Fibroblast of the conjunctiva (primary cell): Measurements from ENCODE around the gene CCNYL1.
"Not testable (repeated sequence)": the region's sequence is repeated elsewhere in the genome, so short reads cannot be mapped to it uniquely, and the experiment has no call there.

Experiments
- DNase-seq: peaks from one replicate; pipeline ENCODE4 v3.0.0-alpha.2; 2010; ENCODE audit warnings: low read depth

The CCNYL1 gene

GRCh38 chr2:207710814-207711740 lies at the start of gene CCNYL1:
CCNYL1 (plus strand) TSS chr2:207711640; CDS start chr2:207711897, 257 bp downstream.
- DNase-seq, result peak; percentile 100

GRCh38 chr2:207662203-207662602 lies 49.2 kb upstream of the CCNYL1 start:
- no peak for DNase-seq

DNA sequence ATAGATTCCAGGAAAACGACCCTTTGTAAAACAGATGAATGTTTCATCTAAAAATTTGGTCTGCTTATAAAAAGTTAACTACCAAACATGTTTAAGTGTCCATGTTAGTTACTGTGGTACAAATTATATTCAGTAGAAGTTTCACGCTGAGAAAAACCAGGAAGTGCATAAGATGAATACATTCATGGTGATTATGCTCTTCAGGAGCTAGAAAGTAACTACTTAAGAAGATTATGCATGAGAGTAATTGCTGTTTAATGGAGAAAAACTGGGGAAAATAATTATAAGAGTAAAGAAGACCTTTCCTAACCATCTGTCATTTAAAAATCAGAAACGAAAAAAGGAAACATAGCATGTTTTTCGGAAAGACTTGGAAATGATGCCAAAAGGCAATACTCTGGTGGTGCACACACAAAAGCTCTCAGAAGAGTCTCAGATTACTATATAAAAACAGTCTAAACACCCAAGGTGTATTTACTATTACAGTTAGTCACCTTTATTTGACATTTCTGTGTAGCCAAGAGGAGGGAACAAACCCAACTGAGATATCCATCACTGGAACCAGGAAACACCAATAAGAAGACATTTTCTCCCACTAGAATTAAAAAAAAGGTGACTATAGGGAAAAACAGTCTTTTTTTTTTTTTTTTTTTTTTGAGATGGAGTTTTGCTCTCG lies 47.4 kb upstream of the CCNYL1 start:
- no peak for DNase-seq

DNA sequence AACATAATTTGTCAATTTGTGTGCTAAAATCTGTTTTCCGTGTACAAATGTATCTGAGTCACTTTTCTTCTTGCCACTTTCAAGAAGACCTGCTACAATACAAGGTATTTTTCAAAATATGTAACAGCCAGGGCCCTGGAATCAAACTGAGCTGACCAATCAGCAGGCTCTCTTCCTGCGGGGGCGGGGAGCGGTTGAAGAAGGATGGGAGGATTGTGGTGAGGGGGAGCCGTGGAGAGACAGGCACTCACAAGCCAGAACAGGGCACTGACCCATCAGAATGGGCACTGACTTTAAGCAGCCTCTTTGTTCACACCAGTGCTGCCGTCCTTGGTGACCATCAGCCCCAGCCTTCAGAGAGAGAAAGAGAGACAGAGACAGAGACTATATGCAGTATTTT lies 40.6 kb upstream of the CCNYL1 start:
- DNase-seq, result no peak

DNA sequence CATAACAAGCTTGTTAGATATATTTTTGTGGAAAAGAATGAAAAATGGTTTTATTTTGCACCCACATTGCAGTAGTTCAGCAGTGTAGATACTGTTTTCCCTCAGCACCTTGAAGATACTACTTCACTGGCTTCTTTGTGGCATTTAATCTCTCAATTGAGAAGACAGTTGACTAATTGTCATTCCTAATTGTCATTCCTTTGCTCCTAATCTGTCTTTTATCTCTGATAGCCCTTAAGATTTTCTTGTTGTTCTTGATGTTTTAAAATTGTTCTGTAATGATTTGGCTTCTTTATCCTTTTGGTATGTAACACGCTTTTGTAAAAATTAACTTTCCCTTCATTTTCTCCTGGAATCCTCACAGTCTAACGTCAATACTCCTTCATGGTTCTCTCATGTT lies 38.0 kb upstream of the CCNYL1 start:
- no peak for DNase-seq

- DNase-seq, result no peak
These were observed 37.1 kb upstream of the CCNYL1 start for GRCh38 chr2:207674266-207674774.

GRCh38 chr2:207674826-207675225 lies 36.6 kb upstream of the CCNYL1 start:
- no peak for DNase-seq

GRCh38 chr2:207676827-207677354 lies 34.5 kb upstream of the CCNYL1 start:
- DNase-seq, result peak; percentile 48

DNA sequence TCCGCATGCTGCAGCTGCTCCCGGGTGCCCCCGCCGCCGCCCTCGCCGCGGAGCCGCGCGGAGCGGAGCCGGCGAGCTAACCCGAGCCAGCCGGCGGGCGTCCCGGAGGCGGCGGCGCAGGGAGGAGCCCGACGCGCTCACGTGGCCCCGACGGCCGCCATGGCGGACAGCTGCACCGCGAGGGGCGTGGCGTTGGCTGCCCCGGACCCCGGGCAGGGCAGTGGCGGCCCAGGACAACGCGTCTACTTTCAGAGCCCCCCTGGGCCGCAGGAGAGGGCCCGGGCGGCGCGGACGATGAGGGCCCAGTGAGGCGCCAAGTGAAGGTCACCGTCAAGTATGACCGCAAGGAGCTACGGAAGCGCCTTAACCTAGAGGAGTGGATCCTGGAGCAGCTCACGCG lies 30.0 kb upstream of the CCNYL1 start:
- no peak for DNase-seq

DNA sequence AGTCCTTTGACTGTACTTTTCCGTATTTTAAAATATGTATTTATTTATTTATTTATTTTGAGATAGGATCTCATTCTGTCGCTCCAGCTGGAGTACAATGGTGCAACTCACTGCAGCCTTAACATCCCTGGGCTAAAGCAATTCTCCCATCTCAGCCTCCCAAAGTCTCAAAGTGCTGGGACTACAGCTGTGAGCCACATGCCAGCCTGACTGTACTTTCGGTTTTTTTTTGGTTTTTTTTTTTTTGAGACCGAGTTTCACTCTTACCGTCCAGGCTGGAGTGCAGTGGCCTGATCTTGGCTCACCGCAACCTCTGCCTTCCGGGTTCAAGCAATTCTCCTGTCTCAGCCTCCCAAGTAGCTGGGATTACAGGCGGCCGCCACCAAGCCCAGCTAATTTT lies 28.9 kb upstream of the CCNYL1 start:
- no peak for DNase-seq

- no peak for DNase-seq
These were observed 28.0 kb upstream of the CCNYL1 start for GRCh38 chr2:207683438-207683837.

DNA sequence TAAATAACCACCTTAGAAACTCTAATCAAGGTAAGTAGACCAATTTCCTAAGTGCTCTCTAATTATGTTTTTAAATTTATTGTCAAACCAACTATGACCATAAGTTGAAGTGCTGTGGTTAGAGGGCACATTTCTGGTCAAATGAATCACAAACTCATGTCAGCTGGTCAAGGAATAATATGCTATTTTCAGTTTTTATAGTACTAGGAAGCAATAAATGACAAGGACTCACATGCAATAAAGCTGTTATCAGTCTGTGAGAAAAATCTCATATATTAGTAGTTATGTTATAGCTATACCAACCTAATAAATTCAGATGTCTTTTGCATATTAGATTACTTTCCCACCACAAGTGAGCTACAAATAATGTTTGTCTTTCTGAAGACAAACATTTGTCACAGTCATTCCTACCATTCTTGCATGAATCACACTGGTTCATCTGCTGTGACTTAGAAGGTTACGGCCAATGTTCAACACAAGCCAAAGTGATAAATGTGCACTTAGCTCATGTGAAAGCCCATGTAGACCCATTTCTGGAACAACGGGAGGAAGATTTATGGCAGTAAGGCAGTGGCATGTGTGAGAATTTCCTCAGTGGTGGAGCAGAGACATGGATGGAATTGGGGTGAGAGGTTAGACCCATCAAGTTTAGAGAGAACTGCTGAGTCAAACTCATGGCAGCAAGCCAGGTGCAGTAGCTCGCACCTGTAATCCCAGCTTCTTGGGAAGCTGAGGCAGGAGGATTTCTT lies 27.4 kb upstream of the CCNYL1 start:
- DNase-seq, result no peak

GRCh38 chr2:207686812-207687211 lies 24.6 kb upstream of the CCNYL1 start:
- DNase-seq, result no peak

DNA sequence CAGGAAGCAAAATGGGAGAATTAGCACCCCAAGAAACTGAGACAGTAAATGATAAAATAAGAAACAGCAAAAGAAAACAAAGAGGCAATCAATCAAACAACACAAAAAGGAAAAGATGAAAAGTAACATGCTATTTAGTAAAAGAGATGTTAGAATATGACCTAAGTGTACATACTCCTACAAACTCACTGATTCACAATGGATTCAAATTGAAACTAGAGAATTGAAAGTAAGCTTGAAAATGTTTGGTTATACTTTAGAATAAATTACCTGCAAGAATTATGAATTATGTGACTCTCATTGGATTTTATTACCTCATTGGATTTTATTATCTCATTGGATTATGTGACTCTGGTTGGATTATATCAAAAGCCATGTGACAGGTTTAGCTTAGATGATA lies 22.8 kb upstream of the CCNYL1 start:
- no peak for DNase-seq

DNA sequence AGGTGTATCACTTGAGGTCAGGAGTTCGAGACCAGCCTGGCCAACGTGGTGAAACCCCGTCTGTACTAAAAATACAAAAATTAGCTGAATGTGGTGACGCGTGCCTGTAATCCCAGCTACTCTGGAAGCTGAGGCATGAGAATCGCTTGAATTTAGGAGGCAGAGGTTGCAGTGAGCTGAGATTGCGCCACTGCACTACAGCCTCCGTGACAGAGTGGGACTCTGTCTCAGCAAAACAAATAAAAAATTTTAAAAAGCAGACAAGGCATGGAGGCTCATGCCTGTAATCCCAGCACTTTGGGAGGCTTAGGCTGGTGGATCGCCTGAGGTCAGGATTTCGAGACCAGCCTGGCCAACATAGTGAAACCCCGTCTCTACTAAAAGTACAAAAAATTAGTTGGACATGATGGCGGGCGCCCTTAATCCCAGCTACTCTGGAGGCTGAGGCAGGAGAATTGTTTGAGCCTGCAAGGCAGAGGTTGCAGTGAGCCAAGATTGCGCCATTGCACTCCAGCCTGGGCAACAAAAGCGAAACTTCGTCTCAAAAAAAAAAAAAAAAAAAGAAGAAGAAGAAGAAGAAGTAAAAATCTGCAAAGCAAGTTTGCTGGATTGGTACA lies 20.5 kb upstream of the CCNYL1 start:
- DNase-seq, result not testable (repeated sequence)

- DNase-seq, result no peak
These were observed 19.0 kb upstream of the CCNYL1 start for GRCh38 chr2:207692206-207693065.

GRCh38 chr2:207693641-207694249 lies 17.7 kb upstream of the CCNYL1 start:
- DNase-seq, result no peak

GRCh38 chr2:207694811-207695281 lies 16.6 kb upstream of the CCNYL1 start:
- DNase-seq, result no peak

DNA sequence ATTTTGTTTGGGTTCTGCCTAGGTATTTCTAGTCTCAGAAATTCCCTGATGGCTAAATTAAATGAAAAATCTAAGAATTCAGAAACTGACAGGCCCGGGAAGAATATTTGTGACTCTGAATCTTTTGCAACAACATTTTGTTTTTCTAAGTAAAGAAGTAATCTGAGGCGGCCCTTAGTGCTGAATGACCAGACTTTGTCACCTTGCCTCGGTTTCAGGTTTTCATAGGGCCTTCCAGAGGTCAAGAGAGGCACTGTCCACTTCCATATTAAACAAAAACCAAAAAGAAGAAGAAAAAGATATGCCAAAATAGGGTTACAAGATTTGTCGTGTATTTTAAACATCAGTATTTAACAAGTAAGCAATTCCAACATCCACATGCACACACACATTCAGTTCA lies 16.1 kb upstream of the CCNYL1 start:
- DNase-seq, result no peak

DNA sequence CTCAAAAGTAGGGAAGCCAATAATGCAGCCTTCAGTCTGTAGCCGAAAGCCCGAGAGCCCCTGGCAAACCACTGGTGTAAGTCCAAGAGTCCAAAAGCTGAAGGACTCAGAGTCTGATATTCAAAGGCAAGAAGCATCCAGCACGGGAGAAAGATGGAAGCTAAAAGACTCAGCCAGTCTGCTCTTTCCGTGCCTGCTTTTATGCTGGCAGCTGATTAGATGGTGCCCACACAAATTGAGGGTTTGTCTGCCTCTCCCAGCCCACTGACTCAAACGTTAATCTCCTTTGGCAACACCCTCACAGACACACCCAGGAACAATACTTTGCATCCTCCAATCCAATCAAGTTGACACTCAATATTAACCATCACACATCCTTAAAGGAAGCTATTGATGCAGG lies 14.5 kb upstream of the CCNYL1 start:
- DNase-seq, result not testable (repeated sequence)
